SW 1271 (cell line): ENCODE results near the gene PCDHGA1.
"Not testable (repeated sequence)": the region's sequence is repeated elsewhere in the genome, so short reads cannot be mapped to it uniquely, and the experiment has no call there.

ENCODE experiments used
- DNase-seq, 2 experiments: peaks; one replicate each; lab custom pipeline; 2025; lab: John Stamatoyannopoulos, UW

Gene PCDHGA1

GRCh38 chr5:141382469-141383294 is 52.4 kb downstream of the PCDHGA1 start, which contains the start of gene PCDHGA7:
Gene PCDHGA7, plus strand, starts transcription at chr5:141382742. Its CDS starts 158 bp downstream, at chr5:141382900.
- DNase-seq = no peak

- DNase-seq = no peak
Observed at GRCh38 chr5:141383345-141383744, 53.0 kb downstream of the PCDHGA1 start.

- no peak for DNase-seq
Observed at GRCh38 chr5:141384471-141385267, 54.4 kb downstream of the PCDHGA1 start.

GRCh38 chr5:141387557-141388311 is 57.4 kb downstream of the PCDHGA1 start, which contains the start of gene PCDHGB4:
Gene PCDHGB4, plus strand, starts transcription at chr5:141387698. Its CDS starts 187 bp downstream, at chr5:141387885.
- DNase-seq = not testable (repeated sequence)

- no peak for DNase-seq
Observed at GRCh38 chr5:141388661-141389060, 58.3 kb downstream of the PCDHGA1 start.

- no peak for DNase-seq
Observed at GRCh38 chr5:141389153-141390042, 59.1 kb downstream of the PCDHGA1 start.

- peak in 1 of 2 experiments; percentile 52 for DNase-seq
Observed at GRCh38 chr5:141392429-141393198, 62.3 kb downstream of the PCDHGA1 start, which contains the start of gene PCDHGA8. Gene PCDHGA8, plus strand, starts transcription at chr5:141392633. Its CDS starts 181 bp downstream, at chr5:141392814.

GRCh38 chr5:141393267-141393666 is 63.0 kb downstream of the PCDHGA1 start:
- no peak for DNase-seq

GRCh38 chr5:141394401-141395187 is 64.3 kb downstream of the PCDHGA1 start:
- not testable (repeated sequence) for DNase-seq

GRCh38 chr5:141397756-141398551 is 67.6 kb downstream of the PCDHGA1 start, which contains the start of gene PCDHGB5:
Gene PCDHGB5, plus strand, starts transcription at chr5:141397947. Its CDS starts 181 bp downstream, at chr5:141398128.
- DNase-seq = peak in 1 of 2 experiments; percentile 48

GRCh38 chr5:141398608-141399007 is 68.3 kb downstream of the PCDHGA1 start:
- no peak for DNase-seq

- DNase-seq = no peak
Observed at GRCh38 chr5:141399555-141400258, 69.4 kb downstream of the PCDHGA1 start.

- no peak for DNase-seq
Observed at GRCh38 chr5:141402553-141403243, 72.4 kb downstream of the PCDHGA1 start, which contains the start of gene PCDHGA9. Gene PCDHGA9, plus strand, starts transcription at chr5:141402778. Its CDS starts 175 bp downstream, at chr5:141402953.

GRCh38 chr5:141403387-141403786 is 73.1 kb downstream of the PCDHGA1 start:
- no peak for DNase-seq

- DNase-seq = not testable (repeated sequence)
Observed at GRCh38 chr5:141407790-141408505, 77.6 kb downstream of the PCDHGA1 start, which contains the start of gene PCDHGB6. Gene PCDHGB6, plus strand, starts transcription at chr5:141408021. Its CDS starts 182 bp downstream, at chr5:141408203.
